Esophagus (tissue), 2 donors: ENCODE results near the gene ANKRD2. TPM values are rescaled to one million over a fixed set of nuclear protein-coding genes. Genes with fewer than 3 reads are reported as not detected.

Experiments
- H3K27ac ChIP-seq, 2 donors: one replicate each; pipeline ENCODE4 v1.5.1; 2013; ENCODE audit warnings: low read depth in 2 of 2, mild to moderate bottlenecking in 2 of 2, inconsistent platforms in 1 of 2, low read length in 1 of 2, moderate library complexity in 1 of 2
- H3K27me3 ChIP-seq, 2 donors: one replicate each; pipeline ENCODE4 v1.6.1; 2013; ENCODE audit warnings: low read length in 2 of 2, control low read depth in 1 of 2, mild to moderate bottlenecking in 1 of 2; ENCODE audit not compliant: insufficient read depth in 2 of 2, control insufficient read depth in 1 of 2
- H3K36me3 ChIP-seq, 2 donors: one replicate each; pipeline ENCODE4 v1.6.1; 2013; ENCODE audit warnings: low read length in 1 of 2; ENCODE audit not compliant: control insufficient read depth in 2 of 2, insufficient read depth in 2 of 2
- H3K4me1 ChIP-seq, 2 donors: one replicate each; pipeline ENCODE4 v1.6.1; 2013; ENCODE audit warnings: low read length in 1 of 2; ENCODE audit not compliant: control insufficient read depth in 2 of 2, insufficient read depth in 2 of 2
- H3K4me3 ChIP-seq, 2 donors: one replicate each; pipeline ENCODE4 v1.5.1; 2013; ENCODE audit warnings: low read length in 2 of 2, mild to moderate bottlenecking in 2 of 2, low read depth in 1 of 2, moderate library complexity in 1 of 2
- H3K9me3 ChIP-seq, 2 donors: one replicate each; pipeline ENCODE4 v1.6.1; 2013; ENCODE audit warnings: mild to moderate bottlenecking in 2 of 2, low read depth in 1 of 2, low read length in 1 of 2, moderate library complexity in 1 of 2; ENCODE audit not compliant: control insufficient read depth in 2 of 2, insufficient read depth in 1 of 2
- WGBS, 2 donors: extraction: QIAGEN DNeasy Blood & Tissue Kit; methylation state at CpG; one replicate each; pipeline ENCODE4 v1.1.7; 2013; 5-methylcytosine and 5-hydroxymethylcytosine counted together
- polyA plus RNA-seq, 2 donors: library from polyadenylated mRNA; stranded (reverse); fragments of 200-250 nt; gene quantifications; one replicate each; pipeline ENCODE4 v1.2.3, GENCODE V29; 2013
- donor health status: healthy with polysubstance abuse.
- donor health status: Bipolar disorder and iron deficiency.

The ANKRD2 gene
- polyA plus RNA-seq, 2 donors = 0.43 to 0.46 TPM

DNA sequence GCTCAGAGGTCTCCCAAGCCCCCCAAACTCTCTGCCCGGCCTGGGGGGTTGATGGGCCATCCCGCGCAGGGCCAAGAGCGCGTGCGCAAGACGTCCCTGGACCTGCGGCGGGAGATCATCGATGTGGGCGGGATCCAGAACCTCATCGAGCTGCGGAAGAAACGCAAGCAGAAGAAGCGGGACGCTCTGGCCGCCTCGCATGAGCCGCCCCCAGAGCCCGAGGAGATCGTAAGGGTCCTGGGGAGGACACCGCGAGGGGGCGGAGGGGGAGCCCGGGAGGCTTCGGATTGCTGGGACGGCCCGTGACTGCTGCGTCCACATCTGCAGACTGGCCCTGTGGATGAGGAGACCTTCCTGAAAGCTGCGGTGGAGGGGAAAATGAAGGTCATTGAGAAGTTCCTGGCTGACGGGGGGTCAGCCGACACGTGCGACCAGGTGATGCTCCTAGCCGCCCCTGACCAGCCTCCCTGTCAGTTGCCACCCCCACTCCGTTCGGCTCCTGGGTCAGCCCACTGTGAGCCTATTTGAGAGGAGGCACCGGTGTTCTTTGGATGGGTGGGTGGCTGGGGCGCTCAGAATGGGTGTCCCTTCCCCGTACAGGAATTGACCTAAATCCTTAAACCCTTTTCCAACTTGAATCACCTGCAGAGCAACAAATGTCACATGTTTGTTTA is 5.7 kb downstream of the ANKRD2 start:
- 76 to 82% methylated on average over 40 of the region's 40 CpGs for WGBS, 2 donors
- Histone ChIP-seq H3K27ac (no peak overlapping the region), H3K4me1 (peaks cover 0 to 4% of the 10 kb centered on the region in 2 donors), H3K27me3 (no peaks in the 10 kb centered on the region), H3K36me3 (no peaks in the 10 kb centered on the region), H3K9me3 (no peaks in the 10 kb centered on the region), H3K4me3 (no peak overlapping the region)

GRCh38 chr10:97580421-97581367 is 8.1 kb downstream of the ANKRD2 start:
- no peak overlapping the region for H3K4me3 ChIP-seq
- peaks cover 3 to 5% of the 10 kb centered on the region in 2 donors for H3K4me1 ChIP-seq
- H3K36me3 ChIP-seq = no peaks in the 10 kb centered on the region
- no peak overlapping the region for H3K27ac ChIP-seq
- H3K27me3 ChIP-seq = no peaks in the 10 kb centered on the region
- WGBS, 2 donors = 85 to 90% methylated on average over 9 of the region's 9 CpGs
- H3K9me3 ChIP-seq = no peaks in the 10 kb centered on the region

GRCh38 chr10:97582169-97582568 is 9.6 kb downstream of the ANKRD2 start:
- no peaks in the 10 kb centered on the region for H3K9me3 ChIP-seq
- H3K27me3 ChIP-seq = no peaks in the 10 kb centered on the region
- no peak overlapping the region for H3K4me3 ChIP-seq
- WGBS, 2 donors = 94 to 95% methylated on average over 8 of the region's 8 CpGs
- peaks cover 3 to 5% of the 10 kb centered on the region in 2 donors for H3K4me1 ChIP-seq
- no peaks in the 10 kb centered on the region for H3K36me3 ChIP-seq
- H3K27ac ChIP-seq = no peak overlapping the region

GRCh38 chr10:97583476-97583875 is 10.9 kb downstream of the ANKRD2 start:
- no peak overlapping the region for H3K27ac ChIP-seq
- no peaks in the 10 kb centered on the region for H3K9me3 ChIP-seq
- peaks cover 3 to 5% of the 10 kb centered on the region in 2 donors for H3K4me1 ChIP-seq
- no peaks in the 10 kb centered on the region for H3K36me3 ChIP-seq
- H3K4me3 ChIP-seq = no peak overlapping the region
- 86 to 90% methylated on average over 13 of the region's 13 CpGs for WGBS, 2 donors
- H3K27me3 ChIP-seq = no peaks in the 10 kb centered on the region

DNA sequence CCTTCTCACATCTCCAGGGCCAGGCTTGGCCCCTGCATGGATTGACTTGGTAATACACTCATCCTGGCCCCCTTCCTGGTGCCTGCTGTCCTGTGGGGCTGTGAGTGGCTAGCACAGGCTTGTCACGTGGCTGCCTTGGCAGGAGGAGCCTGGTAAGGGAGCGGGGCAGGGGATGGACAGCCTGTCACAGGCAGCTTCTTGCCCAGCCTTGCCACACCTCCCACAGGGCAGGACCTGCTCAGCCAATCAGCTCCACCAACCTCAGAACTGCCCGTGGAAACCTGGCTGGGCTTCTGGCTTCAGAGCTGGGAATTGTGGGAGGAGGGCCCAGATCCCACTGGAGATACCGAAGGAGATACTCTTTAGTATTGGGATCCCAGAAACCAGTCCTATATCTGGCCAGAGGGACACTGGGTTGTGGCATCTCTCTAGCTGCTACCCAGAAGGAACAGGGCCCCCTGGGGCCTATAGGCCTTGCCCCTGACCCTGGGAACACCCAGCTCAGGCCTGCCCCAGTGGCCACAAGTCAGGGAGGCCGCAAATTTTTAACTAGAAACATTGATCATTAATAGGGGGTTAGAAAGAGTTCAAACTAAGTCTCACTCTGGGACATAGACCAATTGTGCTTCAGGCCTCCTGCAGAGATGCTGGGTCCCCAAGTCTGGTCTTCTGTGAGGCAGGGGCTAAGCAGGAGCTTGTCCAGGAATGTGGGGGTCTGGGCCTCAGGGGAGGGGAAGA is 11.7 kb downstream of the ANKRD2 start, which contains the start of gene HOGA1:
Gene HOGA1, plus strand, starts transcription at position 330 of the 738 bp plus-strand sequence. Its CDS starts 315 bp downstream, at position 645.
- Histone ChIP-seq H3K4me3 (no peak within 1 kb of the TSS), H3K9me3 (no peaks in the 10 kb centered on the region), H3K27me3 (no peaks in the 10 kb centered on the region), H3K36me3 (no peaks in the 10 kb centered on the region), H3K4me1 (peaks cover 3 to 5% of the 10 kb centered on the region in 2 donors), H3K27ac (no peak within 1 kb of the TSS)
- 37 to 49% methylated on average over 5 of the region's 5 CpGs for WGBS, 2 donors

DNA sequence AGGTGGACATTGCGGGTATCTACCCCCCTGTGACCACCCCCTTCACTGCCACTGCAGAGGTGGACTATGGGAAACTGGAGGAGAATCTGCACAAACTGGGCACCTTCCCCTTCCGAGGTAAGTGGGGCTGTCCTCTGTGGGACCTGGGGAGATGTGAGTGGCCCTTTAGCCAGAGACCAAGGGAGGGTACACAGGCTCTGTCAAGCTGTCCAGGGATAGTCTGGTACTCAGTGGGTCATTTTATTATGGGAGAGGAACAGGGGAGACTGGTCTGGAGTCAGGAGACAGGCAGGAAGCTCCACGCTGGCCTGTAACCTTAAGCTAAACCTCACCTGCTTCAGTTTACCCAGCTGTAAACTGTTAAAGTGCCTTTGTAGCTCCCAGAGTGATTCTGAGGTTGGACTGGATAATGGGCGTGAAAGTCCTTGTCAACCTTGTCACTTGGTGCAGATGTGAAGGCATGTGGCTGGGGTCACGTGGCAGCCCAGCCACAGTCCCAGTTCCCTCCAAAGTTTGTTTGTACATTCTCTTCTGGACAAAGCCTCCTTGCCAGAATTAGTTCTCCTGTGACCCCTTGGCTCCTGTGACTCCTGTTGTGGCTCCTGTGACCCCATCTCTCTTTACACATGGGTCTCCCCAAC is 12.3 kb downstream of the ANKRD2 start:
- whole genome bisulfite sequencing, 2 donors = 74 to 84% methylated on average over 5 of the region's 5 CpGs
- no peak overlapping the region for H3K4me3 ChIP-seq
- no peaks in the 10 kb centered on the region for H3K36me3 ChIP-seq
- no peaks in the 10 kb centered on the region for H3K27me3 ChIP-seq
- H3K27ac ChIP-seq = no peak overlapping the region
- peaks cover 4 to 5% of the 10 kb centered on the region in 2 donors for H3K4me1 ChIP-seq
- H3K9me3 ChIP-seq = no peaks in the 10 kb centered on the region

GRCh38 chr10:97585439-97585811 is 12.8 kb downstream of the ANKRD2 start:
- no peaks in the 10 kb centered on the region for H3K36me3 ChIP-seq
- WGBS, 2 donors = 90 to 91% methylated on average over 5 of the region's 5 CpGs
- H3K27me3 ChIP-seq = no peaks in the 10 kb centered on the region
- H3K9me3 ChIP-seq = no peaks in the 10 kb centered on the region
- no peak overlapping the region for H3K27ac ChIP-seq
- H3K4me3 ChIP-seq = no peak overlapping the region
- peaks cover 4 to 5% of the 10 kb centered on the region in 2 donors for H3K4me1 ChIP-seq

DNA sequence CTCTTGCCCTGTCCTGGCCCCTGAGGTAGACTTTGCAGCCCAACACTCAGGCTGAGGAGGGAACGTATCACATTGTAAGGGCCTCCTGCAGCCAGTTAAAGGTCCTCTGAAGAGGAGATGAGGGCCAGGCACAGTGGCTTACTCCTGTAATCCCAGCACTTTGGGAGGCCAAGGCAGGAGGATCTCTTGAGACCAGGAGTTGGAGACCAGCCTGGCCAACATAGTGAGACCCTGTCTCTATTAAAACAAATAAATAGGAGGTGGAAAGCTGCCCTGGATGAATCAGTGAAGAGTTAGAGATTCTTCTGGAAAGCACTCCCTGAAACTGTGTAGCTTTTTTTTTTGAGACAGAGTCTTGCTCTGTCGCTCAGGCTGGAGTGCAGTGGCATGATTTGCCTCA is 14.6 kb downstream of the ANKRD2 start:
- Histone ChIP-seq H3K9me3 (no peaks in the 10 kb centered on the region), H3K4me1 (peaks cover 4 to 5% of the 10 kb centered on the region in 2 donors), H3K36me3 (no peaks in the 10 kb centered on the region), H3K27me3 (no peaks in the 10 kb centered on the region), H3K4me3 (no peak overlapping the region), H3K27ac (no peak overlapping the region)
- WGBS, 2 donors = 89 to 97% methylated on average over 2 of the region's 2 CpGs

- 67 to 83% methylated on average over 3 of the region's 3 CpGs for WGBS, 2 donors
- no peaks in the 10 kb centered on the region for H3K9me3 ChIP-seq
- no peak within 1 kb of the TSS for H3K27ac ChIP-seq
- H3K4me1 ChIP-seq = peaks cover 3 to 4% of the 10 kb centered on the region in 2 donors
- H3K36me3 ChIP-seq = no peaks in the 10 kb centered on the region
- H3K4me3 ChIP-seq = no peak within 1 kb of the TSS
- H3K27me3 ChIP-seq = no peaks in the 10 kb centered on the region
These were observed 16.9 kb downstream of the ANKRD2 start, which contains the start of gene C10orf62 for GRCh38 chr10:97589479-97589878. C10orf62 (plus strand) TSS chr10:97589721; CDS start chr10:97589898, 177 bp downstream.
